CD8-positive, alpha-beta memory T cell (primary cell): ENCODE results near the gene CFAP410. TPM values are rescaled to one million over a fixed set of nuclear protein-coding genes. Genes with fewer than 3 reads are reported as not detected.
A peak's percentile ranks its signal among the peaks of the same experiment; 100 is the strongest.
"Not testable (repeated sequence)": the region's sequence is repeated elsewhere in the genome, so short reads cannot be mapped to it uniquely, and the experiment has no call there.

Source experiments
- CTCF ChIA-PET: fragments of 350-600 bp; sonication (Branson Sonifier 250); formaldehyde crosslinking; loops from one replicate; lab custom pipeline; 2021; ENCODE audit warnings: antibody characterized with exemption; lab: Charles Lee
- POLR2A ChIA-PET: fragments of 350-600 bp; sonication (Branson Sonifier 250); formaldehyde crosslinking; loops from one replicate; lab custom pipeline; 2021; ENCODE audit warnings: antibody characterized with exemption; lab: Charles Lee
- DNase-seq, 5 donors: peaks; one replicate each; pipeline versions ENCODE4 v3.0.0 to v3.0.0-alpha.2; 2020 to 2022; ENCODE audit warnings: mixed read lengths in 1 of 5
- H3K27ac ChIP-seq: one replicate; pipeline ENCODE4 v1.7.0; 2013; ENCODE audit warnings: low read depth, mild to moderate bottlenecking, low read length, moderate library complexity
- H3K27me3 ChIP-seq: 2 replicates; pipeline ENCODE4 v1.7.0; 2013; ENCODE audit warnings: low read length, mild to moderate bottlenecking; ENCODE audit not compliant: insufficient read depth, poor library complexity, severe bottlenecking
- H3K36me3 ChIP-seq: 2 replicates; pipeline ENCODE4 v1.7.0; 2013; ENCODE audit warnings: mild to moderate bottlenecking, low read length, moderate library complexity; ENCODE audit not compliant: insufficient read depth
- H3K4me1 ChIP-seq: 2 replicates; pipeline ENCODE4 v1.7.0; 2013; ENCODE audit warnings: mild to moderate bottlenecking, low read length, moderate library complexity; ENCODE audit not compliant: insufficient read depth
- H3K4me3 ChIP-seq: 2 replicates; pipeline ENCODE4 v1.7.0; 2013; ENCODE audit warnings: mild to moderate bottlenecking, low read length
- H3K9me3 ChIP-seq: 2 replicates; pipeline ENCODE4 v1.7.0; 2013; ENCODE audit warnings: mild to moderate bottlenecking, low read length
- H3K27ac Mint-ChIP-seq, 8 donors: one replicate each; pipeline ENCODE4 v1.8.0; 2020 to 2021; ENCODE audit warnings: mixed read lengths in 8 of 8, mild to moderate bottlenecking in 6 of 8, inconsistent platforms in 3 of 8, moderate library complexity in 3 of 8
- H3K27me3 Mint-ChIP-seq, 2 donors: one replicate each; pipeline ENCODE4 v1.8.0; 2020 to 2021; ENCODE audit warnings: mixed read lengths in 2 of 2, mild to moderate bottlenecking in 1 of 2, moderate library complexity in 1 of 2
- H3K36me3 Mint-ChIP-seq, 3 donors: one replicate each; pipeline ENCODE4 v1.8.0; 2020 to 2021; ENCODE audit warnings: mixed read lengths in 3 of 3, inconsistent platforms in 1 of 3, mild to moderate bottlenecking in 1 of 3
- H3K4me1 Mint-ChIP-seq, 3 donors: one replicate each; pipeline ENCODE4 v1.8.0; 2020 to 2021; ENCODE audit warnings: mixed read lengths in 3 of 3, inconsistent platforms in 1 of 3, mild to moderate bottlenecking in 1 of 3
- H3K4me3 Mint-ChIP-seq, 7 donors: one replicate each; pipeline ENCODE4 v1.8.0; 2020 to 2021; ENCODE audit warnings: mixed read lengths in 7 of 7, mild to moderate bottlenecking in 6 of 7, moderate library complexity in 4 of 7, inconsistent platforms in 2 of 7
- H3K9me3 Mint-ChIP-seq, 5 donors: one replicate each; pipeline ENCODE4 v1.8.0; 2020 to 2022; ENCODE audit warnings: mixed read lengths in 5 of 5, mild to moderate bottlenecking in 3 of 5, moderate library complexity in 2 of 5, inconsistent platforms in 1 of 5
- polyA plus RNA-seq: library from polyadenylated mRNA; unstranded; fragments of 300-500 nt; fragmentation: Illumina TruSeq; gene quantifications from one replicate; pipeline ENCODE4 v1.2.3, GENCODE V29; 2021
- total RNA-seq, 2 experiments: library from RNA; stranded (reverse); gene quantifications; one replicate each; pipeline ENCODE4 v1.2.3, GENCODE V29; 2021

The CFAP410 gene
- total and polyA plus RNA-seq, 3 experiments from 2014 or later = 17.6 to 36.4 (median 19.2) TPM

GRCh38 chr21:44304011-44304616 is 35.1 kb downstream of the CFAP410 start:
- no peaks in the 10 kb centered on the region for H3K27me3 Mint-ChIP-seq
- H3K36me3 ChIP-seq = peaks cover 6% of the 10 kb centered on the region
- CTCF ChIA-PET = interaction anchor here (0.8 kb wide), 1 partner anchor 9 kb away, joined by 3 read pairs; no protein-coding TSS in a partner anchor

GRCh38 chr21:44303490-44303981 is 35.7 kb downstream of the CFAP410 start:
- ChIA-PET POLR2A (no interaction called here), CTCF (interaction anchor here (0.8 kb wide), 1 partner anchor 10 kb away, joined by 3 read pairs; no protein-coding TSS in a partner anchor)
- Mint-ChIP-seq H3K36me3 (peaks cover 0 to 28% (median 0%) of the 10 kb centered on the region in 3 donors), H3K4me3 (peak overlapping the region; percentile 50 to 91 (median 74)), H3K4me1 (peaks cover 29 to 58% (median 46%) of the 10 kb centered on the region in 3 donors), H3K27me3 (no peaks in the 10 kb centered on the region), H3K27ac (peak overlapping the region in 6 of 8 donors; percentile 23 to 90 (median 79)), H3K9me3 (no peaks in the 10 kb centered on the region)
- H3K9me3 ChIP-seq = no peaks in the 10 kb centered on the region
- no peak for DNase-seq
- no peaks in the 10 kb centered on the region for H3K27me3 ChIP-seq
- H3K36me3 ChIP-seq = peaks cover 6% of the 10 kb centered on the region
- peaks cover 40% of the 10 kb centered on the region for H3K4me1 ChIP-seq
- no peak overlapping the region for H3K4me3 ChIP-seq
- H3K27ac ChIP-seq = no peak overlapping the region

More at GRCh38 chr21:44304011-44304616, 35.1 kb downstream of the CFAP410 start:
- Mint-ChIP-seq H3K9me3 (no peaks in the 10 kb centered on the region), H3K4me1 (peaks cover 29 to 53% (median 40%) of the 10 kb centered on the region in 3 donors), H3K27ac (peak overlapping the region in 1 of 8 donors; percentile 79), H3K36me3 (peaks cover 0 to 30% (median 0%) of the 10 kb centered on the region in 3 donors), H3K4me3 (no peak overlapping the region)
- H3K4me3 ChIP-seq = no peak overlapping the region
- H3K27me3 ChIP-seq = no peaks in the 10 kb centered on the region
- POLR2A ChIA-PET = no interaction called here
- H3K4me1 ChIP-seq = peaks cover 38% of the 10 kb centered on the region
- no peak for DNase-seq
- H3K27ac ChIP-seq = no peak overlapping the region
- H3K9me3 ChIP-seq = no peaks in the 10 kb centered on the region

GRCh38 chr21:44302573-44303401 is 36.4 kb downstream of the CFAP410 start:
- H3K4me3 ChIP-seq, CTCF ChIA-PET: not testable (repeated sequence)

GRCh38 chr21:44301961-44302406 is 37.2 kb downstream of the CFAP410 start:
- H3K27me3 ChIP-seq = no peaks in the 10 kb centered on the region
- Mint-ChIP-seq H3K4me1 (peaks cover 37 to 65% (median 55%) of the 10 kb centered on the region in 3 donors), H3K4me3 (peak overlapping the region; percentile 29 to 91 (median 70)), H3K27me3 (no peaks in the 10 kb centered on the region), H3K36me3 (peaks cover 0 to 15% (median 0%) of the 10 kb centered on the region in 3 donors), H3K27ac (peak overlapping the region in 6 of 8 donors; percentile 29 to 88 (median 46)), H3K9me3 (no peaks in the 10 kb centered on the region)
- H3K36me3 ChIP-seq = no peaks in the 10 kb centered on the region
- no peaks in the 10 kb centered on the region for H3K9me3 ChIP-seq
- ChIA-PET POLR2A (no interaction called here), CTCF (no interaction called here)
- H3K4me3 ChIP-seq = no peak overlapping the region
- peaks cover 52% of the 10 kb centered on the region for H3K4me1 ChIP-seq
- no peak for DNase-seq
- H3K27ac ChIP-seq = no peak overlapping the region

More at GRCh38 chr21:44302573-44303401, 36.4 kb downstream of the CFAP410 start:
- peak overlapping the region; percentile 29 to 91 (median 70) for H3K4me3 Mint-ChIP-seq
- H3K27ac Mint-ChIP-seq = peak overlapping the region in 6 of 8 donors; percentile 36 to 79 (median 52)
- H3K9me3 Mint-ChIP-seq, H3K9me3 ChIP-seq, H3K27me3 ChIP-seq, H3K27me3 Mint-ChIP-seq, H3K27ac ChIP-seq, DNase-seq, POLR2A ChIA-PET, H3K36me3 ChIP-seq: not testable (repeated sequence)
- peaks cover 46% of the 10 kb centered on the region for H3K4me1 ChIP-seq
- peaks cover 0 to 23% (median 0%) of the 10 kb centered on the region in 3 donors for H3K36me3 Mint-ChIP-seq
- peaks cover 37 to 60% (median 49%) of the 10 kb centered on the region in 3 donors for H3K4me1 Mint-ChIP-seq

GRCh38 chr21:44301141-44301540 is 38.0 kb downstream of the CFAP410 start:
- Histone ChIP-seq H3K9me3 (no peaks in the 10 kb centered on the region), H3K27me3 (no peaks in the 10 kb centered on the region), H3K4me3 (peak overlapping the region; percentile 51), H3K27ac (peak overlapping the region; percentile 48), H3K36me3 (no peaks in the 10 kb centered on the region), H3K4me1 (peaks cover 52% of the 10 kb centered on the region)
- H3K4me3 Mint-ChIP-seq = peak overlapping the region; percentile 76 to 87 (median 78)
- H3K4me1 Mint-ChIP-seq = peaks cover 37 to 65% (median 55%) of the 10 kb centered on the region in 3 donors
- no peaks in the 10 kb centered on the region for H3K9me3 Mint-ChIP-seq
- no peaks in the 10 kb centered on the region for H3K27me3 Mint-ChIP-seq
- peaks cover 0 to 10% (median 0%) of the 10 kb centered on the region in 3 donors for H3K36me3 Mint-ChIP-seq
- ChIA-PET CTCF (no interaction called here), POLR2A (interaction anchor here (0.6 kb wide), 1 partner anchor 573 kb away, joined by 3 read pairs; no protein-coding TSS in a partner anchor)
- peak overlapping the region in 7 of 8 donors; percentile 33 to 91 (median 66) for H3K27ac Mint-ChIP-seq
- DNase-seq = no peak

- no peaks in the 10 kb centered on the region for H3K36me3 ChIP-seq
- H3K4me3 ChIP-seq = peak overlapping the region; percentile 51
- CTCF ChIA-PET = no interaction called here
- Mint-ChIP-seq H3K4me3 (peak overlapping the region; percentile 76 to 87 (median 78)), H3K27ac (peak overlapping the region; percentile 33 to 91 (median 67)), H3K27me3 (no peaks in the 10 kb centered on the region), H3K9me3 (no peaks in the 10 kb centered on the region), H3K4me1 (peaks cover 39 to 66% (median 55%) of the 10 kb centered on the region in 3 donors), H3K36me3 (peaks cover 0 to 10% (median 0%) of the 10 kb centered on the region in 3 donors)
- DNase-seq = peak; percentile 40 to 73 (median 62)
- no peaks in the 10 kb centered on the region for H3K9me3 ChIP-seq
- H3K27me3 ChIP-seq = no peaks in the 10 kb centered on the region
- H3K4me1 ChIP-seq = peaks cover 54% of the 10 kb centered on the region
- POLR2A ChIA-PET = interaction anchor here (0.6 kb wide), 1 partner anchor 574 kb away, joined by 3 read pairs; no protein-coding TSS in a partner anchor
- H3K27ac ChIP-seq = peak overlapping the region; percentile 48
Measured at GRCh38 chr21:44300262-44300959, 38.8 kb downstream of the CFAP410 start.

- H3K4me1 ChIP-seq = peaks cover 62% of the 10 kb centered on the region
- Mint-ChIP-seq H3K4me3 (peak within 1 kb of the TSS; percentile 83 to 98 (median 88)), H3K36me3 (peaks cover 0 to 7% (median 0%) of the 10 kb centered on the region in 3 donors), H3K4me1 (peaks cover 35 to 65% (median 49%) of the 10 kb centered on the region in 3 donors), H3K9me3 (no peaks in the 10 kb centered on the region), H3K27ac (peak within 1 kb of the TSS; percentile 76 to 97 (median 89)), H3K27me3 (no peaks in the 10 kb centered on the region)
- peak within 1 kb of the TSS; percentile 73 for H3K4me3 ChIP-seq
- no peaks in the 10 kb centered on the region for H3K27me3 ChIP-seq
- peak; percentile 43 to 71 (median 51) for DNase-seq
- no peaks in the 10 kb centered on the region for H3K36me3 ChIP-seq
- ChIA-PET POLR2A (no interaction called here), CTCF (no interaction called here)
- H3K9me3 ChIP-seq = no peaks in the 10 kb centered on the region
- H3K27ac ChIP-seq = peak within 1 kb of the TSS; percentile 72
Measured at GRCh38 chr21:44299458-44300261, 39.5 kb downstream of the CFAP410 start, which contains the start of gene PFKL. TSS of gene PFKL (plus strand) at chr21:44300053. CDS start at chr21:44300106, 53 bp downstream.
